Neural progenitor cell (in vitro differentiated cells): ENCODE data around the gene ARMC9. TPM values are rescaled to one million over a fixed set of nuclear protein-coding genes. Genes with fewer than 3 reads are reported as not detected.

Experiments
- DNase-seq: peaks from one replicate; pipeline ENCODE4 v3.0.0-alpha.2; 2016; ENCODE audit warnings: low spot score
- H2AFZ ChIP-seq: fragments of 200-600 bp; sonication (generic); replicated peaks from 2 replicates; pipeline ENCODE4 v1.6.1; 2016; ENCODE audit warnings: antibody characterized with exemption
- H3F3A ChIP-seq: fragments of 200-600 bp; sonication (generic); 2 replicates; pipeline ENCODE4 v1.6.1; 2016; ENCODE audit warnings: antibody characterized with exemption, low read depth
- H3K27ac ChIP-seq: fragments of 200-600 bp; sonication (generic); 2 replicates; pipeline ENCODE4 v1.5.1; 2016; ENCODE audit warnings: mild to moderate bottlenecking
- H3K27me3 ChIP-seq: fragments of 200-600 bp; sonication (generic); 2 replicates; pipeline ENCODE4 v1.6.1; 2016; ENCODE audit warnings: mild to moderate bottlenecking, moderate library complexity
- H3K36me3 ChIP-seq: fragments of 200-600 bp; sonication (generic); 2 replicates; pipeline ENCODE4 v1.5.1; 2016
- H3K4me1 ChIP-seq: fragments of 200-600 bp; sonication (generic); 2 replicates; pipeline ENCODE4 v1.6.1; 2016; ENCODE audit warnings: mixed run types
- H3K4me2 ChIP-seq: fragments of 200-600 bp; sonication (generic); 2 replicates; pipeline ENCODE4 v1.6.1; 2016
- H3K4me3 ChIP-seq: fragments of 200-600 bp; sonication (generic); 2 replicates; pipeline ENCODE4 v1.5.1; 2016
- H3K79me2 ChIP-seq: fragments of 200-600 bp; sonication (generic); 2 replicates; pipeline ENCODE4 v1.6.1; 2016; ENCODE audit warnings: low read depth
- H3K9ac ChIP-seq: fragments of 200-600 bp; sonication (generic); 2 replicates; pipeline ENCODE4 v1.6.1; 2016
- H3K9me3 ChIP-seq: fragments of 200-600 bp; sonication (generic); 2 replicates; pipeline ENCODE4 v1.5.1; 2016; ENCODE audit warnings: low read depth
- H4K20me1 ChIP-seq: fragments of 200-600 bp; sonication (generic); 2 replicates; pipeline ENCODE4 v1.6.1; 2016; ENCODE audit warnings: low read depth
- H3K27ac Mint-ChIP-seq: 3 replicates; pipeline ENCODE4 v1.8.0; 2021; ENCODE audit warnings: mixed read lengths
- H3K27me3 Mint-ChIP-seq: 2 replicates; pipeline ENCODE4 v1.8.0; 2022; ENCODE audit warnings: low read depth, mild to moderate bottlenecking, inconsistent platforms, moderate library complexity, mixed read lengths; ENCODE audit not compliant: insufficient read depth
- H3K36me3 Mint-ChIP-seq: 3 replicates; pipeline ENCODE4 v1.8.0; 2021; ENCODE audit warnings: mixed read lengths
- H3K4me1 Mint-ChIP-seq: 3 replicates; pipeline ENCODE4 v1.8.0; 2021; ENCODE audit warnings: mixed read lengths
- H3K4me3 Mint-ChIP-seq: 3 replicates; pipeline ENCODE4 v1.8.0; 2021; ENCODE audit warnings: mild to moderate bottlenecking, moderate library complexity, mixed read lengths
- H3K9me3 Mint-ChIP-seq: 3 replicates; pipeline ENCODE4 v1.8.0; 2020; ENCODE audit warnings: mixed read lengths
- EZH2 ChIP-seq: fragments of 200-600 bp; sonication (generic); IDR thresholded peaks from 2 replicates; pipeline ENCODE4 v1.6.1; 2017; ENCODE audit warnings: antibody characterized with exemption, mild to moderate bottlenecking, moderate library complexity
- EZH2phosphoT487 ChIP-seq: fragments of 200-600 bp; sonication (generic); IDR thresholded peaks from 2 replicates; pipeline ENCODE4 v1.6.1; 2017; ENCODE audit warnings: antibody characterized with exemption
- total RNA-seq: library from RNA; depleted of rRNA; stranded (reverse); fragments of >200 nt; gene quantifications from 2 replicates; pipeline ENCODE4 v1.2.3, GENCODE V29; 2015; ENCODE audit warnings: low replicate concordance
- TF ChIP-seq, protein P1 (sequence below): fragments of 200-600 bp; sonication (generic); IDR thresholded peaks from 2 replicates; pipeline ENCODE4 v1.5.1; 2017; ENCODE audit warnings: antibody characterized with exemption, mild to moderate bottlenecking

The ARMC9 gene
- total RNA-seq, 1 donor from 2014 or later = 45.8 TPM

DNA sequence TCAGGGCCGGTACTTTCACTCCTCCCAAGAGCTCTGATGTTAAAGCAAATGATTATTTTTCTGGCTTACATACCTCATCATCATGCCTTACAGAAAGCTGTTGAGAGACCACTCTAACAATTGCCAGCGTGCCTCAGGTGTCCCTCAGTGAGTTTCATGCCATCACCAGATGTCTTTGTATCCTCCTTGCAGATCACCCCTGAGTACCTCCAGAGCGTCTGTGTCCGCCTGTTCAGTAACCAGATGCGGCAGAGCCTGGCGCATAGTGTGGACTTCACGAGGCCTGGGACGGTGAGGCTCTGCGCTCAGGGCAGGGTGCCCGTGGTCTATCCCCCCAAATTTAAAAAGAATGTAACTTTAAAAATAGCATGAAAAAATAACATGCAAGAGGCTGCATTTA, 41.3 kb downstream of the ARMC9 start:
- H3K9ac ChIP-seq = no peak overlapping the region
- H3K27ac Mint-ChIP-seq = no peak overlapping the region
- H3K4me1 ChIP-seq = no peaks in the 10 kb centered on the region

GRCh38 chr2:231241755-231242507, 43.5 kb downstream of the ARMC9 start:
- no peaks in the 10 kb centered on the region for H3K36me3 ChIP-seq

More for the DNA sequence above, 41.3 kb downstream of the ARMC9 start:
- Histone ChIP-seq H3F3A (no peaks in the 10 kb centered on the region), H3K27me3 (no peaks in the 10 kb centered on the region), H3K4me2 (no peak overlapping the region), H2AFZ (no peak overlapping the region), H3K4me3 (no peak overlapping the region), H3K36me3 (no peaks in the 10 kb centered on the region), H3K9me3 (no peaks in the 10 kb centered on the region), H3K79me2 (no peaks in the 10 kb centered on the region), H4K20me1 (no peaks in the 10 kb centered on the region), H3K27ac (no peak overlapping the region)
- Mint-ChIP-seq H3K4me3 (no peak overlapping the region), H3K4me1 (no peaks in the 10 kb centered on the region), H3K9me3 (no peaks in the 10 kb centered on the region), H3K27me3 (peaks cover 2% of the 10 kb centered on the region), H3K36me3 (peaks cover 29% of the 10 kb centered on the region)
- TF ChIP-seq, protein P1, sequence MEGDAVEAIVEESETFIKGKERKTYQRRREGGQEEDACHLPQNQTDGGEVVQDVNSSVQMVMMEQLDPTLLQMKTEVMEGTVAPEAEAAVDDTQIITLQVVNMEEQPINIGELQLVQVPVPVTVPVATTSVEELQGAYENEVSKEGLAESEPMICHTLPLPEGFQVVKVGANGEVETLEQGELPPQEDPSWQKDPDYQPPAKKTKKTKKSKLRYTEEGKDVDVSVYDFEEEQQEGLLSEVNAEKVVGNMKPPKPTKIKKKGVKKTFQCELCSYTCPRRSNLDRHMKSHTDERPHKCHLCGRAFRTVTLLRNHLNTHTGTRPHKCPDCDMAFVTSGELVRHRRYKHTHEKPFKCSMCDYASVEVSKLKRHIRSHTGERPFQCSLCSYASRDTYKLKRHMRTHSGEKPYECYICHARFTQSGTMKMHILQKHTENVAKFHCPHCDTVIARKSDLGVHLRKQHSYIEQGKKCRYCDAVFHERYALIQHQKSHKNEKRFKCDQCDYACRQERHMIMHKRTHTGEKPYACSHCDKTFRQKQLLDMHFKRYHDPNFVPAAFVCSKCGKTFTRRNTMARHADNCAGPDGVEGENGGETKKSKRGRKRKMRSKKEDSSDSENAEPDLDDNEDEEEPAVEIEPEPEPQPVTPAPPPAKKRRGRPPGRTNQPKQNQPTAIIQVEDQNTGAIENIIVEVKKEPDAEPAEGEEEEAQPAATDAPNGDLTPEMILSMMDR = no peak
- no peak for TF ChIP-seq EZH2
- TF ChIP-seq EZH2phosphoT487 = no peak
- DNase-seq = no peak

DNA sequence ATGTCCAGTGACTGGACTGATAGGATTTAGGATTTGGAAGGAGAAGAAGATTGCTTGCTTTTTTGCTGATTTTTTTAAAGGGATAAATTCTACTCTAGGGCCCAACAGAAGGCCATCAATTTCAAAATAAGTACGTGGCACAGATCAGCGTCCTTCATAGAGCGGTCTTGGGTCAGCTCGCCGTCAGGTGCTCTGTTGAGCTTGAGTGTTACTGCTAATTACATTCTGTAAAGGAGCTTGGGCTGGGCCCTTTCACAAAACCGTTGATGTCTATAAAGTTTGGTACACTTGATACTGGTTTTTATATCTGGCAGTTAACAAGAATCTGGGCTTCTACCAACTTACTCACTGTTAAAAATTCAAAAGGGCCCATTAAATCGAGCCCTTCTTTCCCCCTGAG, 45.4 kb downstream of the ARMC9 start:
- H3K4me1 ChIP-seq = no peaks in the 10 kb centered on the region
- H3K4me3 ChIP-seq = no peak overlapping the region
- no peaks in the 10 kb centered on the region for H3K4me1 Mint-ChIP-seq
- H3K27ac Mint-ChIP-seq = peak overlapping the region; percentile 11
- no peaks in the 10 kb centered on the region for H4K20me1 ChIP-seq
- no peaks in the 10 kb centered on the region for H3K36me3 ChIP-seq
- no peak overlapping the region for H3K9ac ChIP-seq
- no peaks in the 10 kb centered on the region for H3K27me3 ChIP-seq
- no peaks in the 10 kb centered on the region for H3K9me3 Mint-ChIP-seq
- TF ChIP-seq, protein P1 = no peak
- TF ChIP-seq EZH2phosphoT487 (no peak), EZH2 (no peak)
- H3K79me2 ChIP-seq = no peaks in the 10 kb centered on the region
- no peaks in the 10 kb centered on the region for H3F3A ChIP-seq
- H3K4me2 ChIP-seq = no peak overlapping the region
- no peak overlapping the region for H3K27ac ChIP-seq
- peaks cover 37% of the 10 kb centered on the region for H3K36me3 Mint-ChIP-seq
- no peaks in the 10 kb centered on the region for H3K9me3 ChIP-seq
- peaks cover 5% of the 10 kb centered on the region for H3K27me3 Mint-ChIP-seq
- DNase-seq = no peak
- no peak overlapping the region for H3K4me3 Mint-ChIP-seq
- no peak overlapping the region for H2AFZ ChIP-seq

More at GRCh38 chr2:231241755-231242507, 43.5 kb downstream of the ARMC9 start:
- H3K4me1 Mint-ChIP-seq = no peaks in the 10 kb centered on the region
- no peaks in the 10 kb centered on the region for H3K9me3 Mint-ChIP-seq
- H3K4me3 Mint-ChIP-seq = no peak overlapping the region
- H3K4me2 ChIP-seq = no peak overlapping the region
- H3K9ac ChIP-seq = no peak overlapping the region
- H3K4me1 ChIP-seq = no peaks in the 10 kb centered on the region
- no peak overlapping the region for H3K27ac ChIP-seq
- no peaks in the 10 kb centered on the region for H3K79me2 ChIP-seq
- peaks cover 39% of the 10 kb centered on the region for H3K36me3 Mint-ChIP-seq
- H3K27me3 ChIP-seq = no peaks in the 10 kb centered on the region
- H3F3A ChIP-seq = no peaks in the 10 kb centered on the region
- TF ChIP-seq EZH2 (no peak), EZH2phosphoT487 (no peak)
- TF ChIP-seq, protein P1 = no peak
- no peak overlapping the region for H2AFZ ChIP-seq
- no peak overlapping the region for H3K4me3 ChIP-seq
- no peak for DNase-seq
- H3K9me3 ChIP-seq = no peaks in the 10 kb centered on the region
- H3K27me3 Mint-ChIP-seq = peaks cover 4% of the 10 kb centered on the region
- no peaks in the 10 kb centered on the region for H4K20me1 ChIP-seq
- H3K27ac Mint-ChIP-seq = no peak overlapping the region
